HG03196 (cell line): ENCODE measurements around the gene ARMS2.

ENCODE experiments used
- ATAC-seq: cut with Tn5 transposase; IDR thresholded peaks from one replicate; pipeline ENCODE4 v1.9.1; 2021; ENCODE audit not compliant: unreplicated experiment

Gene ARMS2

DNA sequence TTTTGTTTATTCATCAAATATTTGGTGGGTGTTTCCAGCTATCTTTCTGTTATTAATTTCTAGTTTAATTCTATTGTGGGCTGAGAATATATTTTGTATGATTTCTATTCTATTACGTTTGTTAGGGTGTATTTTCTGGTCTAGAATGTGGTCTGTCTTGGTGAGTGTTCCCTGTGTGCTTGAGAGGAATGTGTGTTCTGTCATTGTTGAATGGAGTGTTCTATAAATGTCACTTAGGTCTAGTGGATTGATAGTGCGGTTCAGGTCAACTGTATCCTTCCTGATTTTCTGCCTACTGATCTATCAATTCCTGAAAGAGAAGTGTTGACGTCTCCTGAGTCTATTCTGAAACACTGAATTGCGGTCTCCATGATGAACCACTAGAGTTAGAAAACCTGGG lies 15.4 kb downstream of the ARMS2 start:
- no peak for ATAC-seq

DNA sequence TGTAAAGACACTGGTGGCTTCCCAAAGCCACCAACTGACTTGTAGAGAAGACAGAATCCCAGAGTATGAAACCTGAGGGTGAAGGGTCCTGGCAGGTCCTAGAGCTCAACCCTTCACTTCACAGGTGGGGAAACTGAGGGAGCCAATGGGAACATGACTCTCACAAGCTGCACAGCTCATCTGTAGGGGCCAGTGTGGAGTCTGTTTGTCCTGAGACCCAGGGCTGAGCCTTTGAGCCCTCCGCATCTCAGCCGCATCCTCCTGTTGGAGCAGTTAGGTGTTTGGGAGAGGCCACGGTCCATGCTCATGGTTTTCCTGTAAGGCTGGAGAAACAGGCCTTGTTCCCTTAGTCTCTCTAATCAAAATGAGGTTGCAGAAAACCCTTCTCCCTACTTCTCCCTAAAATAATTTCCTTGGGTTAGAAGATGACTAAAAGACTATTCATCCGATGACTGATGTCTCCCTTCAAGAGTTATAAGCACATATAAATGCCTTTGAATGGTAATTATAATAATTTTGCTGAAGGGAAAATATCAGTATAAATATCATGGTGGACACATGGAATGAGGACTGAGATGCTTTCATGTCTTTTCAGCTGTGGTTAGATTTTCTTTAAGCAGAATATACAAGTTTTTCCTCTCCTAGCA lies 17.2 kb downstream of the ARMS2 start:
- no peak for ATAC-seq

DNA sequence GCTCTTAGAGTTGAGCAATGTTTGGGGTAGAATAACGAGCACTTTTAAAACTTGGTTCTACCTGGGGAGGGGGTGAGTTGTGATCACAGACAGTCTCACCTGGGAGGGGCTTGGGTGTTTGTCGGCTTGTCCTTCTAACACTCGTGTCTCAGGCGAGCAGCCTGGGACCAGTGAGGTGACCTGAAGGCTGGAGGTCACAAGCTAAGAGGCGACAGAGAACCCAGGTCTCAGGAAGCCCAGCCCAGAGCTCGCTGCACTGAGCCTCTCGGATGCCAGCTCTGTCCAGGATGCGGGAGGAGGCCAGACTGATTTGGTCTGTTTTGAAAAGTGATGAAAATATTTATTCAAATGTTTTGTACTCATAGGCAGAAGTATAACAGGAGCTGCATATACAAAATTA lies 18.7 kb downstream of the ARMS2 start:
- ATAC-seq, result no peak

DNA sequence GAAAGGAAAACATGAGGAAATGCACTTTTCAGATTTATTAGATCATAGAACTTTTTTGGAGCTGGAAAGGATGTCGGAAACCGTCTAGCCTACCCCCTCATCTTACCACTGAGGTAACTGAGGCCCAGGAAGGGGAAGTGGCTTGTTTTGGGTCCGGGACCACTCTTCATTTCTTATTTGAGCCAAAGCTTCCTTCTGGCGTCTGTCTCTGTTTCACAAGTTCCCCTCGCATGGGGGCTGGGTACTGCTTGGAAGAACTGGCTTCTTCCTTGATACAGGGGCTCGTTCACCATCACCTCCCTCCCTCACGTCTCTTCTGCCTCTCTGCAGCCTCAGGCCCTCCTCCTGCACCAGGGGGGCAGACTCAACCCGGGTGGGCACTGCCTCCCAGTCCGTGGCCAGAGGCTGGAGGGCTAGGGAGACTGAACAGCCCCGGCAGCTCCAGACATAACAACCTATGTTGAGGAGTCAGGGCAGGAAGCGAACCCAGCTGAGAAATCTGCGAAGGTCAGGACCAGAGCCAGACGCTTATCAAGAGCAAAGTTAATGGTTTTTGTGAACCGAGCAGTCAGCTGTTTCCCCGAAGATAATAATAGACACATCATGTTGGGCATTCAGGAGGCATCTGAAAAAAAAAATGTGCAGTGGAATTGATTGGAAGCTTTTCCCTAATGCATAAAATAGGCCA lies 19.8 kb downstream of the ARMS2 start:
- no peak for ATAC-seq

DNA sequence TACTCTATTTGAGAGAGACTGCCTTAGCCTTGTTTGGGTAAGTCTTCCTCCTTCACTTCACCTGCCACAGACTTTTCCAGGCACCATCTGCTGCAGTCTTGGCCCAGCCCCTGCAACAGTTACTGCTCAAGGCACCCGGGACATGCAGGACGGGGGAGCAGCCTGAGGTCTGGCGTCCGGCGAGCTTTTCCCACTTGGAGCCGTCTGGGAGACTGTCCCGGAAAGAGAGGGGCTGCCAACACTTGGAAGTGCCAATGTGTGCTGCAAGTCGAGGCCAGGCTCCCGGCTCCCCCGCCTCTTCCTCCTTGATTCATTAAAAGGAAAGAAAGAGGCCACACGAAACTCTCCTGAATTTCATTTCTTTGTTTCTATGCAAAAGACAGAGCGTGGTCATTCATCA lies 20.6 kb downstream of the ARMS2 start:
- no peak for ATAC-seq

DNA sequence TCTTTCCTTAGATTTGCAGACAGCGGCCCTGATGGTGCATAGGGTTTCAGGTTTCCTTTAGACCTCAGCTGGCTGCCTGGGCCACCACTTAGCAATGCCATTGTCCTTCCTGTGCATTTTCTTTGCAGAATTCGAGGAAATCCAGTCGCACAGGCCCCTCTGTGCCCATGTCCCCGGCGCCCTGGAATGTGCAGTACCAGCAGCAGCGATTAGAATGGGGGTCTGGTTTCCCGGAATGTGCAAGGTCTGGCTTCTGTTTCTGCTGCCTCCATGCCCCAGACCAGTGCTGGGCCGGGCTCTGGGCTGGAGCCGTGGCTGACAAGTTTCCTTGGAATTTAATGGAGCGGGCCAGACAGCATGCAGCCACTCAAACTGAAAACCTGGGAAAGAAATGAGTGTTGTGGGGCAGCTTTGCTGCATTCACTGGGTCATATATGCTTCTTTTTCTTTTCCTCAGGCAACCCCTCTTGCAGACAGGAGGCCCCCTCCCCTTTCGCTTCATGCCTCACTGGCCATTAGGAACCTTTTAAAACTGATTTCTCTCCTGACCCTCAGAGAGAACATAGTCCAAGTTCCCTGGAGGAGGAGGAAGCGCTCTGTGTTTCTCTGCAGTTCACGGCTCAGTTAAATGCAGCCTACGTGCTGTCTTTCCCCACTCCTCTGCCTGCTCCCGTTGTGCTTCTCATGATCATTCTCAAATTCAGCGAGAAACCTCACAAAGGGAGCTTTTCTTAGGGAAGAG lies 21.3 kb downstream of the ARMS2 start:
- ATAC-seq, result no peak

DNA sequence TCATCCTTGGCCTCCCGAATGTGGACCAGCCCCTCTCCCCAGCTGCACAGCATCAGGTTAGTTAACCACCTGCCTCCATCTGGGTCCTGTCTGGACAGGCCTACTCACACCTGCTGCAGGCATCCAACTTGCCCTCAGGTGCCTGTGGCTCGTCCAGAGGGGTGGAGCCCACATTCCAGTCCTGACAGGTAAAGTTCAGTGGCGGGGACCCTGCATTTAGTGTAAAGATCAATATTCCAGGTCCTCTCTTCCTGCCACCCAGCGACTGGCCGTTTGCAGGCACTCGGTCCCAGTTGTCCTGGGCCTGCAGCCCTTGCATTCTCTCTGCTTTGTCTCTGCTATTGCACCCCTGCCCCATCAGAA lies 21.9 kb downstream of the ARMS2 start:
- no peak for ATAC-seq

DNA sequence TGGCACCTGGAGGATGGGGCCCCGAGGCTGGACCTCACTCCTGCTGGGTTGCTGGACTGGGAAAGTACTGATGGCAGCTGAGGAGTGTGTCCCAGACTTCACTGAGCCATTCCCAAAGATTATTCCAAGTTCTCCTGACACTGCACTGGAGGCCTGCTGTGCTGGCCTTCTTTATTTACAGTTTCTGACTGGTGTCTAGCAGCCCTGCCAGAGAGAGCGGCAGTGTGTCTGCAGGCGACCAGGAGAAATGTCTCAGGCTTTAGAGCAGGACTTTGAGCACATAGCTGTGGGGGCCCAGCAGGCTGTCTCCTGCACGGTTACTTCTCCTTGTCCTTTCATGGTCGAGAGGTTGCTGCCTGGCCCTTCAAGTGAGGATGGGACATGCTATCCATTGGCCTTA lies 23.0 kb downstream of the ARMS2 start:
- no peak for ATAC-seq

DNA sequence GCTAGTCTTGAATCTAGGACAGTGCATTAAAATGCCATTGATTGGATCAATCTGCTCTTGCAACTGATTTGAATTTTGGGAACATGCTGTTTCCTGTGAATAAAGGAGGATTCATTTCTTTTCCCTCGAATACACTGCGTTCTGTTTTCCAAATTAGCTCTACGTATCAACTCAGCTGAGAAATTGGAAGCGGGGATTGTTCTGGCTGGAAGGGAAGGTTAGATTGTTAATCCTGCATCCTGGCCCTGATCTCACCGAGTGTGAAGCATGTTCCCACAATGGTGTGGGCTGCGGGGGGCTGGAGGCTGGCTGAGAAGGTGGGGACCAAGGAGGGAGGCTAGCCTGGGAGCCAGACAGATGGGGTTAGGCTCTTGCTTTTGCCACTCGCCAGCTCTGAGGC lies 24.5 kb downstream of the ARMS2 start:
- ATAC-seq, result no peak

DNA sequence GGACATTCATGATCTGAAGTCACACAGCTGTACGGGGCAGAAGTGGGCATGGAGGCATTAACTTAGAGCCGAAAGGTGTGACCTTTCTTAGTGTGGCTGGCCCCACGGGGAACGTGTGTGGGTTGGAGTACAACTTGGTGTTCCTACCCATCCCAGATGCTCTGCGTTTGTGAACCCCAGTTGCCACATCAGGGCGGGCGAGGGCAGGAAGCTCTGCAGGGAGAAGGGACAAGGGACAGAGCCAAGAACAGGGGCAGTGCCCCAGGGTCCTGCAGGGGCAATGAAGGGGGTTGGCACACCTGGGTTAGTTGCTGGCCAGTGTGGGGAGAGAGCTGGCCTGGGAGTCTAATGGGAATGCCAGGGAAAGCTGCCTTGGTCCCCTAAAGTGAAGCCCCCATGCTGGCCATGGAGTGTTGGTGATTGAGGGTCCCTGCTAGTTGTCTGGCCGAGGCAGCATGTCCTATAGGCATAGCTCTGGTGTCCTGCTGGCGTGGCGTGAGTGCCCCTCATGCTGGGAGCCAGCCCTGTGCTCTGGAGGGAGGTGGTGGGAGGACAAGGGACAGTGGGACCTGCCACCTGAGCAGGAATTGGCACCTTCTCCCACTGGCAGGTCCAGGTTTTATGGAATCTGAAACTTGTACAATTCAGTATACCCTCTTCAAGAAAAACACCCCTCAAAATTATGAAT lies 25.8 kb downstream of the ARMS2 start:
- no peak for ATAC-seq

DNA sequence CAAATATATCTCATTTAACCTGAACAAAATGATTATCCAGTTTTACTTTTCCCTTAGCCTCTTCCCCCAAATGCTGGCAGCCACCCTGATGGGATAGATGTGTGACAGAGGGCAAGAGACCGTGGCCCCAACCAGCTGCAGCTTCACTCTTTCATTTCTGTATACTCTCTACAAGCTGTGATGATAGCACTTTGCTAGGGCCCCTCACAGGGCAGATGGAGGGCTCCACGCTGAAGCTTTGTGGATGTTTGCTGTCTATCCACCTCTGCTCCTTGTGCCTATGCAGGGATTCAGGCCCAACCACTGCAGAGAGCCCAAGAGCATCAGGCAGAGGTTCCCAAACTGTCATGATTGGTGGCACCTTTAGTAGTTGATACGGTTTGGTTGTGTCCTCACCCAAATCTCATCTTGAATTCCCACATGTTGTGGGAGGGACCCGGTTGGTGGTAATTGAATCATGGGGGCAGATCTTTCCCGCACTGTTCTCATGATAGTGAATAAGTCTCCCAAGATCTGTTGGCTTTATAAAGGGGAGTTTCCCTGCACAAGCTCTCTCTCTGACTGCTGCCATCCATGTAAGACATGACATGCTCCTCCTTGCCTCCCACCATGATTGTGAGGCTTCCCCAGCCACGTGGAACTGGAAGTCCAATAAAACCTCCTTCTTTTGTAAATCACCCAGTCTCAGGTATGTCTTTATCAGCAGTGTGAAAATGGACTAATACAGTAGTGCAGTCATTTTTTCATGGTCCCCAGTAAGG lies 27.0 kb downstream of the ARMS2 start:
- ATAC-seq, result no peak

DNA sequence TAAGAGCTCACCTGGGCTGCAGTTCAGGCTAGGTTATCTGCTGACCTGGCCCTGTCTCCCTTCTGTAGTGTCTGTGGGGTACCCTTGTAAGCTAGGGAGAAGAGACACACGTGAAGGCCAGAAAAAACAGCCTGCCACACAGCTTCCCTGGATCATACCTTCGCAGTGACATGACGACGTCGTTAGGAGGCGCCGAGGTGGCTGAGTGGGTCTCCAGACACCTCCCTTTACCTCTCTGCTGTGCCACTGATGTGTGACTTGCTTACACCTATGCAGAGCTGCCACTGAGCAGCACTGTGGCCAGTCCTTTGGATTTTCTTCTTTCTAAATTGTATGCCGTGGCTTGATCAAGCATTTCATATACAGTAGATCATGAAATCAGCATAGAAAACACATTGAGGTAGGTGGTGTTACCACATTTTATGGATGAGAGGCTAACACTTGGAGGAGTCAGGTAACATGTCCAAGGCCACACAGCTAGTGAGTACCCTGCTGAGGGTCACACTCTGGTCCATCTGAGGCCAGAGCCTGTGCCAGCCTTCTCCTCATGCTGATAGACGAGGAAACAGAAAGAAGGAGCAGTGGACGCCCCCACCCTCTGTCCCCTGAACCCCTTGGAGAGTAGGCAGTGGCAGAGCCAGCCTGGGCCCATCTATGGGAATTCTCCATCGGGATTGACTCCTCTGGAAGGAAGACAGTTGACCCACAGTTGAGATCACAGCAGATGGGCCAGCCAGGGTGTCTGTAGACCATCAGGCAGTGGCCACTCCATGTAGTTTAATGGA lies 30.0 kb downstream of the ARMS2 start:
- no peak for ATAC-seq

DNA sequence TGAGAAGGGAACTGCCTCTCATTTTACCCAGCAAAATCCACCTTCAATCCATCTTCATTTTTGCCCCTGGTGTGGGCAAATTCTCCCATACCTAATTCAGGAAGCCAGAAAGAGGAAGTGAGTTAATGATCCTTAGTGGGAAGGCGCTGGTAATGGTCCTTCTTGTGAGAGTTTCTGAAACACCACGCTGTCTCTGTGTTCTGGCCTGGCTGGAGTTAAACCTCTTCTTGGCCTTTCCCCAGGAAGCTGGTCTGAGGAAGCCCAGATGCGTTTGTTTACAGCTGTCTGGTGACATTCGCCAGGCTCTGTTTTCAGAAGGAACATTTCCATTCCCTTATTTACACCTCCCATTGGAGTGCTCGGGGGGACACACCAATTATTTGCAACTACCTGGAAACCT lies 31.2 kb downstream of the ARMS2 start:
- ATAC-seq, result no peak

DNA sequence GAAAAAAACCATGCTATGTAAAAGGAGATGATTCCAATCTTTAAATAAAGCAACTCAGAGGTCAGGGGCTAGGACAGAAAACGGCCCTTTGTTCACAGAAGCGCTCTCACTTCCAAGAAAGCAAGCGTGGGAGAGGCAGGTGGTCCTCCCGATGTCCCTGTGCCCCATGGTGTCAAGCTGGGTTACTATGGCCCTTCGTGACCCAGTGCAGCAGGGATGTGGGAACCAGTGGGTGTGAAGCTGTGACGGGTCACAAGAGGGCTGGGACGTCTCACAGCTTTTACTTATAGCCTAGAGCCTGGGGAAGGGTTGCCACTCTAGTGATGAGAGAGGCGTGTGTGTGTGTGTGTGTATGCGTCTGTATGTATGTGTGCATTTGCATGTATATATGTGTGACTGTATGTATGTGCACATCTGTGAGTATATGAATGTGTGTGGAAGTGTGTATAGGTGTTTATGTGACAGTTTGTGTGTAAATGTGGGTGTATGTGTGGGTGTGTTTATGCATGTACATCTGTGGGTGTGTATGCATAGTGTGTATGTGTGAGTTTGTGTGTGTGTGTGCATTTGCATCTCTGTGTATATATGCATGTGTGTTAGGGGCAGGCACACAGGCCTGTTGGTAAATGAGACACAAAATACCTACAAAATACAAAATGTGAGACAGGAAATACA lies 32.1 kb downstream of the ARMS2 start:
- no peak for ATAC-seq

DNA sequence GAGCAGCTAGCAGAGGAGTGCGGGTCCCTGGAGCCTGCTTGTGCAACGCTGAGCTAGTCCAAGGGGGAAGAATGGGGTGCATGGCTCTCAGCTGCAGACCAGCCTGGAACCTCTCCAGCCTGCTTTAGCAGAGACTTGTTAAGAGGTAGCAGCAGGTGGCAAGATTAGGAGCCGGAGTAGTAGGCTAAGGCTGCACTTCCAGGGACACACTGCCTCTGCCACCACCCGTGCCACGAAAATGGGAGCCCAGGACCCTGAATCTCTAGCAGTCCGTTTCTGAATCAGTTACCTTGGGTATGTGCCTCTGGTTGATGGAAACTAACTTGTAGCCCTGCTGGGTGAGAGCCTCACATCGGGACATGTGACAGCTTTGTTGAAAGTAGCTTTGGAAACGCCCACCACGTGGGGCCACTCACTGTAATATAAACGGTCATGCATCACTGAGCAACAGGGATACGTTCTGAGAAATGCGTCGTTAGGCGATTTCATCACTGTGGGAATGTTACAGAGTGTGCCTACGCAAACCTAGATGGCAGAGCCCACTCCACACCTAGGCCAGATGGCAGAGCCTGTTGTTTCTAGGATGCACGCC lies 32.8 kb downstream of the ARMS2 start:
- ATAC-seq, result no peak

DNA sequence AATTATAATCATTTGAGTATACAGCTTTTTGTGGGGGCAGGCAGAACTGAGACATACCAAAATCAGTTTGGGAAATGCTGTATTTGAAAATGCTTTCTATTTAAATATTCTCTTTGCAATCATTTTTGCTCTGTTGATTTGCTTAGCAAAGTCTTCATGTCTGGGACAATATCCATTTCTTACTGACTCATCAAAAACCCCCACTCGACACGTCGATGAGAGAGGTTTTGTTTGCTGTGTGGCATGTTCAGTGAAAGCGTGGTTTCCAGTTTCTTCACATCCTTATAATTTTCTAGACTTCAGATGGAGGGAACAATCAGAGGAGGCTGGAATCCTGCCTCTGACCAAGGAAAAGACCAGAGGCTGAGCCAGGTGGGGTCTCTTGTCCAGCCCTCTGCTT lies 35.8 kb downstream of the ARMS2 start:
- ATAC-seq, result no peak

DNA sequence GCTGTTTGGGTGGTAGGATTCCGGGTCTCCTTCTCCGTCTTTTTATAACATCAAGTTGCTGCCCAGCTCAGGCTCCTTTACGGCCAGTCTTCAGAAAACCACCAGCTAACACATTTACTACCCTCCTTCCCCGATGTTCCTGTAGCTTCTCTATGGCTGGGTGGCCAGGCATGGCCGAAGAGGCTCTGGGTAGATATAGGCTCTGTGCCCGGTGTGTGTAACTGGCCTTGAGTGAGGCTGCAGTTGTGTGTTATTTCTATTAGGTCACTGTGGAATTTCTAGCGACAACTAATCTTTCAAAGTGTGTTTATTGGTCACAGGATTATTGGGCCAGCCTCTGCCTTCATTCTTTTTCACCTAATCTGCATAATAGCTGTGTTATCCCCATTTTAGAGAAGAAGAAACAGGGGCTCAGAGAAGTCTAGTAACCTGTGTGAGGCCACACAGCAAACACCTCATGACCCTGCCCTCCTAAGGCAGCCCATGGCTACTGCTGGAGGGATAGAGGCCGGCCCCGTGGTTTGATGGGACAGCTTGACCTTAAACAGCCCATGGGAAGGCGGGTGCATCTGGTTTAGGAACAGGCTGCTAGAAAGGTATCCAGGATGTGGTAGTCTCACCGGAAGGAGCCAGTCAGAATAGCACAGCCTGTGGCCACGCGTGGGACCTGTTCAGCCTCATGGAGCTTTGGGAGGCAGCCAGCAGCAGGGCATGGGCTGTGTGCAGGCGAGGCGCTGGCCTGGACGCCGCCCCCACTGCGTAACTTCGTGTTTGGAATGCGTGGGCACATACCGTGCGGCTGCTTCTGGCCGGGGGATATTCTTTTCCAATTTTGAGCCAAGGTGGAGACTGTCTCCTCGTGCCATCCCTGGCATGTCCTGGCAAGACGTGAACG lies 36.6 kb downstream of the ARMS2 start:
- ATAC-seq, result no peak

DNA sequence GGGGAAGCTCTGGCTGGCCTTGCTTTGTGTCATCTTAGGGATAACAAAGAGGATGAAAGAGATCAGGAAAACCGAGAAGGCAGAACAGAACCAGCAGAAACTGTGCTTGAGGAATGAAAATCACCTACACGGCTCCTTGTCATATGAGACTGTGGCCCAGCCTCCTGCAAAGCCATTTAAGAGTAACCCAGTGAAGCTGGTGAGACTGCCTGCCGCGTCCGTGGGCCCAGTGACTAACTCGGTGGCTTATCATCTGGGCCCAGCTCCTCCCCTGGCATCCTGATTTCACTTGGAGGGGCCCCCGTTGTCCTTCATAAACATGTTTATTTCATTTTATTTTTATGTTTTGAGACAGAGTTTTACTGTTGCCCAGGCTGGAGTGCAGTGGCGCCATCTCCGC lies 37.6 kb downstream of the ARMS2 start:
- ATAC-seq, result no peak
